ENCODE results near the gene SEC22A. TPM values are rescaled to one million over a fixed set of nuclear protein-coding genes. Genes with fewer than 3 reads are reported as not detected.

Gene SEC22A
- total and polyA plus RNA-seq, 2 of the 13 experiments (the other 11 are each of a cell fraction or from before 2014, with no cell fraction given): 14.1 to 17.3 TPM

DNA sequence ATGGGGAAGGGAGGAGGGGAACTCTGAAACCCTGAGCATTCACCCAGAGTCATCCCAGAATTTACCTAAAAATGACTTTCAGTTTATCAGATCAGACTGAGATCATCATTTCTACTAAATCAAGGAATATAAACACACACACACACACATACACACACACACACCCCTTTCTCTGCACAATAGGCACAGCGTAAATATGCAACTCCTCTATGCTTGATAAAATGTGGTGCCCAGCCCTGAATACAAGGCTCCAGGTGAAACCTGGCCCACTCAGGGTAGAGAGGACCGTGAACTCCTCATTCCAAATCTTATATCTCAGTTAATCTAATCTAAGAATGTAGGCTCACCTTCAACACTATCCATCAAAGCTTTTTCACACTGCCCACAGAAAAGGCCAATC, 31.8 kb upstream of the SEC22A start (continued):
- TF ChIP-seq, protein P1, sequence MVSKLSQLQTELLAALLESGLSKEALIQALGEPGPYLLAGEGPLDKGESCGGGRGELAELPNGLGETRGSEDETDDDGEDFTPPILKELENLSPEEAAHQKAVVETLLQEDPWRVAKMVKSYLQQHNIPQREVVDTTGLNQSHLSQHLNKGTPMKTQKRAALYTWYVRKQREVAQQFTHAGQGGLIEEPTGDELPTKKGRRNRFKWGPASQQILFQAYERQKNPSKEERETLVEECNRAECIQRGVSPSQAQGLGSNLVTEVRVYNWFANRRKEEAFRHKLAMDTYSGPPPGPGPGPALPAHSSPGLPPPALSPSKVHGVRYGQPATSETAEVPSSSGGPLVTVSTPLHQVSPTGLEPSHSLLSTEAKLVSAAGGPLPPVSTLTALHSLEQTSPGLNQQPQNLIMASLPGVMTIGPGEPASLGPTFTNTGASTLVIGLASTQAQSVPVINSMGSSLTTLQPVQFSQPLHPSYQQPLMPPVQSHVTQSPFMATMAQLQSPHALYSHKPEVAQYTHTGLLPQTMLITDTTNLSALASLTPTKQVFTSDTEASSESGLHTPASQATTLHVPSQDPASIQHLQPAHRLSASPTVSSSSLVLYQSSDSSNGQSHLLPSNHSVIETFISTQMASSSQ (IDR thresholded peaks at IDR 0.05; ENCODE audit: low read depth): no peak
- TF ChIP-seq, protein P1 (CRISPR knock-in tag; IDR thresholded peaks at IDR 0.05; ENCODE audit: borderline replicate concordance): no peak
- TF ChIP-seq DPF2 (CRISPR knock-in tag; IDR thresholded peaks at IDR 0.05; ENCODE audit: borderline replicate concordance, low read depth) (no peak), ZNF83 (CRISPR knock-in tag; IDR thresholded peaks at IDR 0.05; ENCODE audit: borderline replicate concordance) (no peak)

DNA sequence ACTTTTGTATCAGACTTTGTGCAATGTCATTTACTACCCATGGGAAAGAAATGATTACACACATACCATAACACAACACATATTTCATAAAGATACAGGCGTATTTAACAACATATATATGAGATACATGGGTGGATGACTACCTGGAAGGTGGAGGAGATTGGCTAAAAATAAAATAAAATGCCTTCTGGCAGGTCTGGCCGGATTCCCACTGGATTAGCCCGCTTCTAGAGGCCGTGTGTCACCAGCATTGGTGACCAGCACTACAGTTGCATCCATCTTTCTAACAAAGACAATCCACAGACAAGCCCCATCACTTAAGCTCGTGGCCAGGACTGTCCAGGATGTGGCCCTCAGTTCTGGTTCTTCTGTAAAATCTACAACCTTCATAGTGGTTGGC, 21.0 kb upstream of the SEC22A start:
- no peaks in the 10 kb centered on the region for H3K27me3 ChIP-seq (ENCODE audit: control insufficient read depth in 1 of 2, insufficient read depth in 2 of 2, low read length in 2 of 2)
- FAIRE-seq: no peak
- H3K9ac ChIP-seq (ENCODE audit: insufficient read depth, low read depth, low read length): no peak overlapping the region
- no peaks in the 10 kb centered on the region for H3K36me3 ChIP-seq (replicated peaks in 1 of 2; ENCODE audit: control insufficient read depth in 1 of 2, insufficient read depth in 2 of 2, low read length in 2 of 2)
- ATAC-seq: no peak
- no peaks in the 10 kb centered on the region for H3K79me2 ChIP-seq (ENCODE audit: insufficient read depth, low read length)
- no peak for DNase-seq (ENCODE audit: low spot score)
- TF ChIP-seq JDP2 (CRISPR knock-in tag; IDR thresholded peaks at IDR 0.05; ENCODE audit: borderline replicate concordance) (no peak), ZNF674 (CRISPR knock-in tag; IDR thresholded peaks at IDR 0.05; ENCODE audit: low read depth) (no peak), SP5 (CRISPR knock-in tag; IDR thresholded peaks at IDR 0.05; ENCODE audit: borderline replicate concordance, low read depth) (no peak), ZBTB38 (CRISPR knock-in tag; IDR thresholded peaks at IDR 0.05) (no peak), CHD4 (IDR thresholded peaks at IDR 0.05; ENCODE audit: borderline replicate concordance, low read length) (no peak), NFE2 (CRISPR knock-in tag; IDR thresholded peaks at IDR 0.05) (no peak), ZNF746 (CRISPR knock-in tag; IDR thresholded peaks at IDR 0.05) (no peak), RXRB (CRISPR knock-in tag; IDR thresholded peaks at IDR 0.05; ENCODE audit: borderline replicate concordance) (no peak), TFDP1 (CRISPR knock-in tag; IDR thresholded peaks at IDR 0.05; ENCODE audit: borderline replicate concordance) (no peak), IRX3 (CRISPR knock-in tag; IDR thresholded peaks at IDR 0.05; ENCODE audit: borderline replicate concordance, low read depth) (no peak), MTA3 (CRISPR knock-in tag; IDR thresholded peaks at IDR 0.05) (no peak), GABPA (IDR thresholded peaks at IDR 0.05; ENCODE audit: low read depth, low read length) (no peak), GABPA (CRISPR knock-in tag; IDR thresholded peaks at IDR 0.05; ENCODE audit: low read depth) (no peak), SOX13 (IDR thresholded peaks at IDR 0.05) (no peak), SOX13 (CRISPR knock-in tag; conservative IDR thresholded peaks at IDR 0.05 in 1 of 2, IDR thresholded peaks at IDR 0.05 in 1 of 2) (no peak)
- TF ChIP-seq, protein P2, sequence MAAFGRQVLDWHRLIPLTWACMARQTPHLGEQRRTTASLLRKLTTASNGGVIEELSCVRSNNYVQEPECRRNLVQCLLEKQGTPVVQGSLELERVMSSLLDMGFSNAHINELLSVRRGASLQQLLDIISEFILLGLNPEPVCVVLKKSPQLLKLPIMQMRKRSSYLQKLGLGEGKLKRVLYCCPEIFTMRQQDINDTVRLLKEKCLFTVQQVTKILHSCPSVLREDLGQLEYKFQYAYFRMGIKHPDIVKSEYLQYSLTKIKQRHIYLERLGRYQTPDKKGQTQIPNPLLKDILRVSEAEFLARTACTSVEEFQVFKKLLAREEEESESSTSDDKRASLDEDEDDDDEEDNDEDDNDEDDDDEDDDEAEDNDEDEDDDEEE (CRISPR knock-in tag; IDR thresholded peaks at IDR 0.05): no peak
- H3K4me3 ChIP-seq (replicated peaks in 1 of 3; ENCODE audit: insufficient read depth in 1 of 3, low read depth in 2 of 3, low read length in 3 of 3): no peak overlapping the region
- no peaks in the 10 kb centered on the region for H4K20me1 ChIP-seq (ENCODE audit: insufficient read depth, low read length)
- CTCF ChIA-PET (ENCODE audit: low intra/inter-chr PET ratio, low total read pairs): no interaction called here
- in situ Hi-C loops (cut with HindIII; ENCODE audit: extremely low pct_ligation_motif_present, low pct_unique_long_range_greater_than_20kb) (no loop called here), intact Hi-C loops (cut with micrococcal nuclease; ENCODE audit: unreplicated experiment) (no loop called here)
- H3K27ac ChIP-seq (ENCODE audit: extremely low read length, insufficient read depth, low read length): no peak overlapping the region
- H3K4me1 ChIP-seq (ENCODE audit: insufficient read depth, low read length): no peaks in the 10 kb centered on the region
- POLR2A ChIA-PET: no interaction called here
- H2AFZ ChIP-seq (ENCODE audit: low read length): no peak overlapping the region
- WGBS (ENCODE audit: low lambda C conversion rate): 92% methylated on average over 5 of the region's 5 CpGs
- H3K4me2 ChIP-seq (ENCODE audit: low read depth, low read length): no peak overlapping the region
- no TSS peak for BruUV-seq (replicated peaks)
- H3K9me3 ChIP-seq (ENCODE audit: low read length): no peaks in the 10 kb centered on the region
